Limb (tissue), 2 donors: ENCODE measurements around the gene ESYT2.

ENCODE experiments used
- DNase-seq, 2 donors: peaks; one replicate each; pipeline ENCODE4 v3.0.0-alpha.2; 2016; ENCODE audit errors: extremely low spot score in 2 of 2

ESYT2 gene

DNA sequence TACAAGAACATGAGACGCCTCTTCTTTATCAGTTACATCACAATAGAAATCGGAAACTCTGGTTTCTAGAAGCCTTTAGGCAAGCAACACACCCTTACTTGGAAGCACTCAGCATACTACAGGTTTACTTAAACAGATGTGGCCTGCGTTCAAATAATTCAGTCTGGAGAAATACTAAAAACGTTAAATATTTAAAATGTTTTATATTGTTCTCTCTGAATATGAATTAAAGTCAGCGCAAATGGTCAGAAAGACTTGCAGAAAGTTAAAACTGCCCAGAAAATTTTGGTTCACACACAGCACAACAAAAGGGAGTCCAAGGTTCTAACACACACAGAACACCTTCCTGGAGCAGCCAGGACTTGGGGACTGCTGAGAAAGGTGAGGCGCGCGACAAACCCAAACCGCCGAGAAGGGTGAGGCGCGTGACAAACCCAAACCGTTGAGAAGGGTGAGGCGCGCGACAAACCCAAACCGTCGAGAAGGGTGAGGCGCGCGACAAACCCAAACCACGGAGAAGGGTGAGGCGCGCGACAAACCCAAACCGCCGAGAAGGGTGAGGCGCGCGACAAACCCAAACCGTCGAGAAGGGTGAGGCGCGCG, 25.8 kb downstream of the ESYT2 start:
- DNase-seq, result no peak

DNA sequence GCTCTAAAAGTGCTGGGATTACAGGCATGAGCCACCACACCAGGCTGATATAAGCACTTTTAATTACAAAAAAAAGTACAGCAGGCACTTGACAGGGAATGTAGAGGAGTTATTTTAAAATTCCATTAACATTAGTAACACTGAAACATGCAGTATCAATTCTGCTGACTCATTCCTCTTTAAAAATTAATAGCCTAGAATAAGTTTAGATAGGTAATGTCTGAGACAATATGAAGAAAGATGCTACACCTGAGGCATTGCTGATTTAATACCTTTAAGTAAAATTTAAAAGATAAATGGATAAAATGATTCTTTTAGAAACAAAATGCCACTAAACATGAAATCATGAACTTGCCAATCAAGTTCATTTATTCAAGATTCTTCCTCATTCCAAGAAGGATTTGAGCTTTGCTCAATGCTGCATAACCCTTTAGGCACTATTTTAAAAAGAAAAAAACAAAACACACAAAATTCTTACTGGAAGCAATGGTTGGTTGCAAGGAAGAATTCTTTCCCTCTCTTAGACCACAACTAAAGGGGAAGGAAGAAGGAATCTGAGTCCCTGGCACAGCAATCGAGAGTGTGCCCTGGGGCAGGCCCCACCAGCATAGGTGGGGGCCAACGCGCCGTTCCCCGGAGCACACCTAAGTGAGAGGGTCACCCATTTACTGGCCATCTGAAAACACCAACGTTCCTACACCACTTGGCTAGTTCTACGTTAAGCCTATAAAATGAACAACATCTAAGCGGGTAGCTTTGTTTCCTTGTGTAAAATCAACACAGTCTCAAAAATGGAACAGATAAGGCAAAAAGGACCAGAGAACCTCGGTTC, 26.6 kb downstream of the ESYT2 start:
- no peak for DNase-seq

DNA sequence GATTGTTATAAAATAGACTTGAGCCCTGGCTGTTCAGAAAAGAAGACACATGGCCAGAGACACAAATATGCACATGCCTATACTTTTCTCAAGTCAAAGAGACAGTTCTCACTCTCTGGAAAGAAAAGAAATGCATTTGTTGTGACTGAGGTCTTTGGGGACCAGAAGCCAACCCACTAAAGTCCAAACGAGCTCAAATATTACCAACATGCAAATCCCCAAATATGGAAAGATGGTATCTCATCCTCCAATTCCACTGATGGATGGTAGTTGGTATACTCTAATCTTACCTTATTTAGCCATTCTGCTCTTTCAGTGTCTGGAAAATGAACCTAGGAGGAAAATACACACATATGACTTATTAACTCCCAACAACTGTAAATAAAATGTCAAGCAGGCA, 30.6 kb downstream of the ESYT2 start:
- DNase-seq, result no peak

DNA sequence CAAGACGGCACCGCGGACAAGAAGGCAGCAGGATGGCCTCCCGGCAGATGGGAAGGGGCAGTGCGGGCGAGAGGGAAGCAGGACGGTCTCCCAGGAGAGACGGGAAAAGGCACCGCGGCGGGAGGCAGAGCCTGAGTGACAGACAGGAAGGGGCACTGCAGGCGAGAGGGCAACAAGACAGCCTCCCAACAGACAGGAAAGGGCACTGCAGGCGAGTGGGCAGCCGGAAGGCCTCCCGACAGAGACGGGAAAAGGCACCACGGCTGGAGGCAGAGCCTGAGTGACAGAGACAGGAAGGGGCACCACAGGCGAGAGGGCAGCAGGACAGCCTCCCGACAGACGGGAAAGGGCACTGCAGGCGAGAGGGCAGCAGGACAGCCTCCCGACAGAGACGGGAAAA, 32.6 kb downstream of the ESYT2 start:
- no peak for DNase-seq

DNA sequence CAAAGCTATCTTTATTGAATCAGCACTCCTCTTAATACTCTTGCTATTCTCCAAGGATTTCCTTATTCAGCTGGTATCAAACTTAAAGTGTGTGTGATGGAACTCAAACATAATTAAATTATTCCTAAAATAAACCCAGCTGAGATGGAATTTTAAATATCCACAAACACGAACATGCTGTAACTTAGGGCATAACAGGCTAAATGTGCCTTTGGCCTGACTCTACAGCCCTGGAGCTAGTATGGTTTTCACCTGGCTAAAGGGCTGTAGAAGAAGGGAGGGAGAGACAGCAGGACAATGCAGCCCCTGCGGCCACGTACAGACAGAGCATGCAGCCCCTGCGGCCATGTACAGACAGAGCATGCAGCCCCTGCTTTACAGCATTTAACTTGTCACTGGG, 34.0 kb downstream of the ESYT2 start:
- no peak for DNase-seq

DNA sequence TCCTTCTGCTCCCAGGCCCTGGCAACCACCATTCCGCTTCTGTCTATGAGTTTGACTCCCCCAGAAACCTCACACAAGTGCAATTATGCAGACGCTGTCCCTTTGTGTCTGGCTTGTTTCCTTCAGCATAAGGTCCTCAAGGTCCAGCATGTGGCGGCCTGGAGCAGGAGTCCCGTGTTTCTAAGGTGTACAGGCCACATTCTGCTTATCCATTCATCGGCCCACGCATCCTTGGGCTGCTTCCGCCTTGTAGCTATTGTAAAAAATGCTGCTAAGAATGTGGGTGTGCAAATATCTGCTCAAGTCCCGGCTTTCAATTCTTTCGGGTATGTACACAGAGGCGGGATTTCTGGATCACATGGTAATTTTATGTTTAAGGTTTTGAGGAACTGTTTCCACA, 38.2 kb downstream of the ESYT2 start:
- no peak for DNase-seq

DNA sequence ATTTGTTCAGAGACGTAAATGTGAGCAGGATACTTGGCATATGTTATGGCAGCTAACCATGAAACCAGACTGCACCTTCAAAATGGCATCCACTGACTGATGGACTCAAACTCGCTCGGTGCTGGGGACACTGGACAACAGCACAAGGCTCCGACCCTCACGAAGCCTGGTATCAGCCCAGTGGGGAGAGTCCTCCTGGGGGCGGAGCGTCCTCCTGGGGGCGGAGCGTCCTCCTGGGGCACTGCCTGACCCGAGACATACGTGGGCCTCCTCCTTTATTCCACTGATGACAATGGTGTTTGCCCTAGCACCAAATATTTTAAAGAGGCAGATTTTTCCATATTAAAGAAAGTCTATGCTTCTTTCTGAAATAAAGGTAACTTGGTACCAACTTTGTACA, 39.5 kb downstream of the ESYT2 start:
- DNase-seq, result no peak

DNA sequence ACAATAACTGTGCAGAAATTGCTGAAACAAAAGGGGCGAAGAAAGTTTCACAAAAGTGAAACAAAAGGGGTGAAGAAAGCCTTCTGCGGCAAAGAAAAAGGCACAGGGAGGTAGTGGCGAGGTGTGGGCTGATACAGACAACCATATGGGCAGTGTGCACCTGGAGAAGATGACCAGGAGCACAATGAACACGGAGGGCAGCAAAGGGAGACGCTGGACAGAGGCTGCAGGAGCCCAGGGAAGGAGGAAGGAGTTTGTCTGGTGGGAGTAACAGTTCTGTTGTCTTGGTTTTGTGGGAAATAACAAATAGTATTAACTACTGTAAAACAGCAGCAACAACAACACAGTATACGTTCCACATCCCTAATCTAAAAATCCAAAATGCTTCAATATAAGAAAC, 42.4 kb downstream of the ESYT2 start:
- no peak for DNase-seq

DNA sequence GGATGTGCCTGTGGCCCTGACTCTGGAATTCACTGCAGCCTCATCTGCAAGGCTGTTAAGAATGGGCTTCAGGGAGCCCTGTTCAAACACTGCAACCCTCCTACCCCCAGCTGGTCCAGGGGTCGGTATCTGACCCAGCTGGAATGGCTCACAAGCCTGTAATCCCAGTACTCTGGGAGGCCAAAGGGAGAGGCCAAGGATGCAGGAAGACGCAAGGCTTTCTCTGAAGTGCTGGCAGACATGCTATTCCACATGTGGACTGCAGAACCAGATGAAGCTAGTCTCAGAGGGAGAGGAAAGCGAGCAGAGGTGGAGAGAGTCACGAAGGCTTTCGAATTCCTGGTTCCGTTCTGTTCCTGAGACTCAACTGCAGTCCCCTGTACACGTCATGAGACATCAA, 45.0 kb downstream of the ESYT2 start:
- peak in 1 of 2 donors; percentile 15 for DNase-seq

DNA sequence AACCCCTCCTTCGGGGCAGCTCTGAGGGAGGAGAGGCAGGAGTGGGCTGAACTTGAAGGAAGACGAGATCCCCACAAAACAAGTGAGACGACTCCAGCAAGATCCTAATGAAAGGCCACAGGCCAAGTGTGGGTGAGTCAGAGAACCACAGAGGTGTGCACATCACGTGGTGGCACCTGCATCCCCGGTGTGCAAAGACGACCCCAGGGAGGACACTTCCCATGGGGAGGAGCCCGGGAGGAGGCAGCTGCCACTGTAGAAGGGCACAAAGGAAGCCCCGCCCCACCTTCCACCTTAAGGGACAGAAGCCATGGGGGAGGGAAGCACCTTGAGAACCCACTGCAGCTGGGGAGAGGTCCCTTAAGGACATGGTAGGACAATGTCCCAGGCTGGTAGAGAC, 45.7 kb downstream of the ESYT2 start:
- DNase-seq, result no peak

DNA sequence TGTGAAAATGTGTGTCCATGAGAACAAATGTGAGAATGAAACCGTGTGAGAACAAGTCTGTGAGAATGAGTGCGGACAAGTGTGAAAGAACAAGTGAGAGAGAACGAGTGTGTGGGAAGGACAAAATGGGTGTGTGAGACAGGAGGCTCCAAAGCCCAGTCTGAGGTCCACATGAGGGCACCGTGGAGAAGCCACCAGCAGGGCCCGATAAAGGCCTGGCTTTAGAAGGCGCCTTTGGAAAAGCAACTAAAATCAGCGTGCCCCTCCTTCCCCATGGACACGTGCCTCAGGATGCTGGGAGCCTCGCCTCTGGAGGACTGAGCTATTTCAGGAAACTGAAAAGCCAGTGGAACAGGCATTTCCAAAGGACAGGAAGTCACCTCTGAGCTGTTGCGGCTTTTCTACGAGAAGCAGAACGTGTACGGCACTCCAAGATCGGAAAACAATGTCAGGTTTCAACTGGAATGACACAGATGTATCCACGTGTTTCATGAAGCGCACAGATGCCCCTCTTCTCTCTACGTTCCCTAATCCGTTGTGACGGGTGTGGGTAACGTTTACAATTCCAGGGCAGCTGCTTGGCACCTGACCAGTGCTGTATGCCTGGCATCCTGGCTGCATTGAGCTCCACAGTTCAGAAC, 46.4 kb downstream of the ESYT2 start:
- DNase-seq, result peak in 1 of 2 donors; percentile 28

DNA sequence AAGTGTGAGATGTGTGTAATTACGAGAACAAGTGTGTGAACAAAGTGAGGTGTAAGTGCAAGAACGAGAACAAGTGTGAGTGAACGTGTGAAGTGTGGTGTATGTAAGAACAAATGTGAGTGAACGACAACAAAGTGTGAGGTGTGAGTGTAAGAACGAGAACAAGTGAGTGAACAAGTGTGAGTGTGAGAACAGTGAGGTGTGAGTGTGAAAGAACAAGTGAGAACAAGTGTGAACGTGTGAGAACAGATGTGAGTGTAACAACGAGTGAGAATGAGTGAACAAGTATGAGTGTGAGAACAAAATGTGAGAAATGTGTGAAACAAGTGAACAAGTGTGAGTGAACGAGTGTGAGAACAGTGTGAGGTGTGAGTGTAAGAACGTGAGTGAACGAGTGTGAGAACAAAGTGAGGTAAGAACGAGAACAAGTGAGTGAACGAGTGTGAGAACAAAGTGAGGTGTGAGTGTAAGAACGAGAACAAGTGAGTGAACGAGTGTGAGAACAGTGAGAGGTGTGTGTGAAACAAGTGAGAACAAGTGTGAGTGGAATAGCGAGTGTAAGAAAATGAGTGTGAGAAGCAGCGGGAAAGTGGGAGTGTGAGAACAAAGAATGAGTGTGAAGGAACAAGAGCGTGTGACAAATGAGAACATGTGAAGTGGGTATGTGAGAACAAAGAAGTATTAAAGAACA, 47.2 kb downstream of the ESYT2 start:
- no peak for DNase-seq

DNA sequence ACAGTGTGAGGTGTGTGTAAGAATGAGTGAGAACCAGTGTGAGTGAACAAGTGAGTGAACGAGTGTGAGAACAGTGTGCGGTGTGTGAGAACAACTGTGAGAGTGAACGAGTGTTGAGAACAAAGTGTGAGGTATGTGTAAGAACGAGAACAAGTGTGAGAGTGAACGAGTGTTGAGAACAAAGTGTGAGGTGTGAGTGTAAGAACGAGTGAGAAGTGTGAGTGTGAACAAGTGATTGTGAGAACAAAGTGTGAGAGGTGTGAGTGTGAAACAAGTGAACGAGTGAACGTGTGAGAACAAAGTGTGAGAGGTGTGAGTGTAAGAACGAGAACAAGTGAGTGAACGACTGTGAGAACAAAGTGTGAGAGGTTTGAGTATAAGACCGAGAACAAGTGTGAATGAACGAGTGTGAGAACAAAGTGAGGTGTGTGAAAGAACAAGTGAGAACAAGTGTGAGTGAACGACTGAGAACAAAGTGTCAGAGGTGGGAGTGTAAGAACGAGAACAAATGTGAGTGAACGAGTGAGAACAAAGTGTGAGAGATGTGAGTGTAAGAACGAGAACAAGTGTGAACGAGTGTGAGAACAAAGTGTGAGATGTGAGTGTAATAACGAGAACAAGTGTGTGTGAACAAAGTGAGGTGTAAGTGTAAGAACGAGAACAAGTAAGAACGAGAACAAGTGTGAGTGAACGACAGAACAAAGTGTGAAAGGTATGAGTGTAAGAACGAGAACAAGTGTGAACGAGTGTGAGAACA, 47.9 kb downstream of the ESYT2 start:
- DNase-seq, result no peak

DNA sequence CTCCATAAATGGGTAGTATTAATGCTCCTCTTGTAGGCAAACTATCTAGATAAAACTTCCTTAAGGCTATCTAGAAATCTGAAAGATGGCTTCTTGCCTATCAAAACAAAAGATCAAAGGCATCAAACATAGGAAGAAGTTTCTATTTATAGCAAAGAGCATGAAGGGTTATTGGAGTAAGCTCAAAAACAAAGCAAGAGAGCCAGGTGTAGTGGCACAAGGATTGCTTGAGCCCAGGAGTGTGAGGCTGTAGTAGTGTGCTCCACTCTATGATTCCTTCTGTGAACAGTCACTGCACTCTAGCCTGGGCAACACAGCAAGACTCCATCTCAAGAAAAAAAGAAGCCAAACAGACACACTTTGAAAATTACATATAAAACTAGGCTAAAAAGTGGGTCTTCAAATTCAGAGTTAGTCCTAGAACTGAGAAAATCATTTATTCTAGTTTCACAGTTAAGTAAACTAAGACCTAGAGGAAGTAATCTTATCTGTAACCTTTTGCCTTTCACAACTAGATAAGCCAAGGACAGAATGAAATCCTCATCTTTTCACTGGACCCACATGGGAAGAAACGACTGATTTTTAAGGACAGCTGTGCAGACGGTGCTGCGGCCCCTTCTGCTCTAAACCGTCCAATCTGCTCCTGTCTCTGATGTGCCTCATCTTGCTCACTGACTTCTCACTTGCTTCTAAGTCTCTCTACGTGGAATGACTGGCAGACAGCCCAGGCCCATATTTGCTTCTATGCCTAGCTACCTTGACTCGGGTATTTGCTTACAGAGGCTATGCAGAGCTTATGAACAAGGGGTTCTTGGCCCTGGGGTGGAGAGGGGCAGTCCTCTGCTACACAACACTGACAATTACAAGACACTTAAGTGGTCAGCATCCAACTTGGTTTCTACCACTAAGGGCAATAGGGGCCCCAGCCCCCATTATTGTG, 50.0 kb downstream of the ESYT2 start:
- DNase-seq, result no peak

DNA sequence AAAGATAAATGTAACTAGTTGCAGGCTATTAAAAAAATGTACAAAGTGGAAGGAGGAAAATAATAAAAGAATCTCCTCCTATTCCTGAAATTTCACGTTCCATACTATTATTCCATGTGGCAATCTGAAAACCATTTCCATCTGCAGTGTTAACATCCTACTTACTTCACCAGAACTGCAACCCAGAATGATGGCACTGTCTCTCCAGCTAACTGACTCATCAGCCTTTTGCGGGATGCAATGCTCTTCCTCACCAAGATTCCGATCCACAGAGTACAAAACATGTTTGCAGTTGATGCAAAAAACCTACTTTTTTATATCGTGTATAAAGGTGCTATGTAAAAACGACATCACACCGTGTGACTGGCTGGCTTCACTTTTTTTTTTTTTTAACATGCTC, 50.8 kb downstream of the ESYT2 start:
- DNase-seq, result no peak

DNA sequence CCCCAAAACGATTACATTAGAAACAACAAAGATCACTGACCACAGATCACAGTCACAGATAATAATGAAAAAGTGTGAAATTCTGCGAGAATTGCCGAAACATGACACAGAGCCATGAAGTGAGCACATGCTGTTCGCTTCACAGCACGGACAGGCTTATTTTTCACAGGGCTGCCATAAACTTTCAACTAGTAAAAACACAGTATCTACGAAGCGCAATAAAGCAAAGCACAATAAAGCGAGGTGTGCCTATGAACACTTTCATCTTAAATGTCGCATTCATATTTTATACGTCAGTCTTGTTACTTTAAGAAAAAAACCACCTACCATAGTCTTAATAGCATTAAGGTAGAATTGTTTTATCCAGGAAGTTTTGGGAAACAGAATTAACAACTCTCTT, 51.5 kb downstream of the ESYT2 start:
- DNase-seq, result no peak

DNA sequence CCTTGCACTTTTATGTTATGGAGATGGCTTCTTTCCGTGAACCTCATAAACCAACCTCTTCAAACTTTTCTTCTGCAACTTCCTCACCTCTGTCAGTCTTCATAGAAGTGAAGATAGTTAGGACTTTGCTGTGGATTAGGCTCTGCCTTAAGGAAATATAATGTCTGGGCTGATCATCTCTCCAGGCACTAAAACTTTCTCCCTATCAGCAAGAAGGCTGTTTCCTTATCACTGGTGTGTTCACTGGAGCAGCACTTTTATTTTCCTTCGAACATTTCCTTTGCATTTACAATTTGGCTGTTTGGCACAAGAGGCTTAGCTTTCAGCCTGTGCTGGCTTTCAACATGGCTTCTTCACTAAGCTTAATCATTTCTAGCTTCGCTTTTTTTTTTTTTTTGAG, 52.8 kb downstream of the ESYT2 start:
- no peak for DNase-seq

DNA sequence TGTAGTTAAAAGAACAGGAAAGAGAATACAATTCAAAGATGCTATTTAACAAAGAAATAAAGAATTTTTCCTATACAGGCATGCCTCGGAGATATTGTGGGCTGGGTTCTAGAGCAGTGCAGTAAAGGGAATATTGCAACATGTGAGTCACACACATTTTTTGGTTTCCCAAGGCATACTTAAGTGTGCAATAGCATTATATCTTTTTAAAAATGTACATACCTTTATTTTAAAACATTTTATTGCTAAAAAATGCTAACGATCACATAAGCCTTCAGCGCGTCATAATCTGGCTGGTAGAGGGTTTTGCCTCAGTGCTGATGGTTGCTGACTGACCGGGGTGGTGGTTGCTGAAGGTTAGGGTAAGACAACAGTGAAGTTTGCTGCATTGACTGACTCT, 54.4 kb downstream of the ESYT2 start:
- DNase-seq, result no peak

DNA sequence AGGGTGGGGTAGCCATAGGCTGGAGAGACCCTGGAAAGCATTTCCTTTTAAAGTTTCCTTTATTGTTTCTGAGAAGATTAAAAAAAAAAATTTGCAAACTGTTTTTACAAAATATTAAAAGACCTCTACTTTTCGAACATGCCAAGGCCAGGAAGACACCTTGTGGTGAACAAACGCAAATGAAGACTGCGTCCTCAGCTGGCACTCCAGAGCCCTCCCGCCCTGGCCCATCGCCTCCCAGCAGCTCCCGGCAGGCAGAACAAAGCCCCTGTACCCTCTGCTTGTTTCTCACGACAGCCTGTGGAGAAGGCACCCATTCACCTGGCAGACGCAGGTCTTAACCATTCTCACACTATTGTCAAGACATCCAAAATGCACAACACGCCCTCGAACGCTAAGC, 56.4 kb downstream of the ESYT2 start:
- no peak for DNase-seq

DNA sequence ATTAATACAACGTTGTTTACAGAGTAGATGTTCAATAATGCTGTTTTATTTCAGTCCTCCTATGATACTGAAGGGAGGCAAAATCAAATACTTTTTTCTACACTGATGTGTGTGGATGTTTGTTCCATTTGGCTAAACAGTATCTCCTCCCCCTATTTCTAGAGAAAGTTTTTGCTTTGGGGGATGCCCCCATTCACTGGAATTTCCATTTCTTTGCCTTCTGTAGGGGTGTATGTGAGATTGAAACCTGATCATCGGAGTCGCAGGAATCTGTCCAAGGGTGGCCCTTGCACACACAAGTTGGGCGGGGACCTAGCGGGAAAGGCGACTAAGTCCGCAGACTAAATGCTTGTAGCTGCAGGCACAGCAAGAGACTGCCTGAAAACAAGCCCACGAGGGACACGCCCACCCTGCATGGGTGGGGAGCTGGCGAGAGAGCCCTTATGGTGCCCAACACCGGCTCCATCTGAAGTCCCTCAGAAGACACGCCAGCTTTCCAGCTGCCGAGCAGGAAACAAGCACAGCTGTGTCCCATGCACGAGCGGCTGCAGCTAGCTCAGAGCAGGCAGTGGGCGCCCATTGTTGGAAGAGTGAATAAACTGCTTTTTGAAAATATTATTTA, 58.0 kb downstream of the ESYT2 start:
- DNase-seq, result no peak
